ENCODE results near the gene PDE7B. TPM values are rescaled to one million over a fixed set of nuclear protein-coding genes. Genes with fewer than 3 reads are reported as not detected.

Gene PDE7B
- total and polyA plus RNA-seq, 2 of the 4 experiments (the other 2 are of a cell fraction): 7.8 to 12.4 TPM

DNA sequence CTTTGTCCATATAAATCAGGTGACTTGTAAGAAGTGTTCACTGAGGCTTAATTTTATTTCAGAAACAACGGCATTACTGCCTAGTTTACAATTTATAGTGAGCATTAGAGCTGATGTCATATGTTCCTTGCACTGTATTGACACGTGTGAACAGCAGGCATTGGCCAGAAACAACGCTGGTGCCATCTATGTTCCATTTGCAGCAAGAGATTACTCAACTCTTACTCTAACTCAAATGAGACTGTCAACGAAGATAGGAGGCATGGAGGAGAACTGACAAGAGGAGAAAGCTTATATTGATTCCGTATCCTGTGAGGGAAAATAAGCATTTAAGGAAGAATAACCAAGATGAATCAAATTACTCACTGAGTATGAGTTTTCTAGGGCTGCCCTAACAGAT is 350.2 kb downstream of the PDE7B start:
- intact Hi-C loops (cut with micrococcal nuclease) (no loop called here), dilution Hi-C loops (cut with HindIII; ENCODE audit: low sequenced_read_pairs, unreplicated experiment) (no loop called here), in situ Hi-C loops (cut with MboI; ENCODE audit: low sequenced_read_pairs) (no loop called here)
- DNase-seq (peak; percentile 16), ATAC-seq (ENCODE audit: low read depth) (peak; percentile 17; the same call in 1 of the 2 replicates)
- Histone ChIP-seq H2AFZ (replicated peaks; ENCODE audit: low read length, poor library complexity) (no peak overlapping the region), H3K9ac (ENCODE audit: low read depth, low read length) (no peak overlapping the region), H3K4ac (ENCODE audit: low read depth, low read length) (no peak overlapping the region), H3K4me3 (ENCODE audit: insufficient read depth, low read depth, low read length) (no peak overlapping the region), H3K14ac (replicated peaks; ENCODE audit: low read depth, low read length) (no peak overlapping the region), H3K18ac (ENCODE audit: low read depth, low read length) (no peak overlapping the region), H3K4me2 (ENCODE audit: low read depth, low read length) (no peak overlapping the region), H4K91ac (ENCODE audit: insufficient read depth, low read depth, low read length) (no peak overlapping the region), H3K23ac (ENCODE audit: low read depth, low read length) (no peak overlapping the region), H3K9me1 (ENCODE audit: insufficient read depth, low read length) (no peaks in the 10 kb centered on the region; the same call in 1 of the 2 replicates), H3K27me3 (ENCODE audit: control insufficient read depth, insufficient read depth, low read length) (no peaks in the 10 kb centered on the region), H2BK15ac (ENCODE audit: low read depth, low read length) (no peak overlapping the region), H3K27ac (ENCODE audit: insufficient read depth, low read length) (no peak overlapping the region), H3K9me3 (ENCODE audit: control insufficient read depth, insufficient read depth, low read length) (no peaks in the 10 kb centered on the region), H3K4me1 (ENCODE audit: control insufficient read depth, insufficient read depth, low read length) (no peaks in the 10 kb centered on the region), H3K36me3 (ENCODE audit: control insufficient read depth, insufficient read depth, low read length) (no peaks in the 10 kb centered on the region), H3K79me1 (ENCODE audit: low read depth in 1 of 2, low read length in 2 of 2) (no peaks in the 10 kb centered on the region), H2AK5ac (ENCODE audit: low read depth, low read length) (no peak overlapping the region), H3K56ac (ENCODE audit: extremely low read depth, insufficient read depth, low read length) (no peak overlapping the region), H4K20me1 (ENCODE audit: insufficient read depth, low read length) (no peaks in the 10 kb centered on the region), H4K8ac (ENCODE audit: low read depth in 2 of 2, low read length in 2 of 2) (no peak overlapping the region), H2AK9ac (replicated peaks; ENCODE audit: low read depth, low read length, poor library complexity) (no peak overlapping the region), H2BK5ac (ENCODE audit: low read depth, low read length, poor library complexity, severe bottlenecking) (no peak overlapping the region), H2BK120ac (ENCODE audit: low read depth, low read length) (no peak overlapping the region), H2BK20ac (ENCODE audit: low read depth, low read length) (no peak overlapping the region), H4K5ac (ENCODE audit: low read depth, low read length) (no peak overlapping the region)
- POLR2A ChIA-PET (ENCODE audit: unreplicated experiment): no interaction called here
- no CpG with 5 or more reads among the region's 5 CpGs for WGBS, 2 experiments (ENCODE audit: extremely low coverage in 2 of 2, insufficient read length in 1 of 2)
- TF ChIP-seq MAZ (IDR thresholded peaks at IDR 0.05; ENCODE audit: borderline replicate concordance, low read depth, low read length) (no peak), RCOR1 (IDR thresholded peaks at IDR 0.05; ENCODE audit: insufficient replicate concordance, low read length) (no peak), SMC3 (IDR thresholded peaks at IDR 0.05; ENCODE audit: low read depth, low read length) (no peak), CHD1 (IDR thresholded peaks at IDR 0.05; ENCODE audit: low read depth, low read length) (no peak), RFX5 (IDR thresholded peaks at IDR 0.05; ENCODE audit: low read depth, low read length) (no peak), NFE2L2 (IDR thresholded peaks at IDR 0.05; ENCODE audit: low read depth, low read length) (no peak)
- TF ChIP-seq, protein P1, sequence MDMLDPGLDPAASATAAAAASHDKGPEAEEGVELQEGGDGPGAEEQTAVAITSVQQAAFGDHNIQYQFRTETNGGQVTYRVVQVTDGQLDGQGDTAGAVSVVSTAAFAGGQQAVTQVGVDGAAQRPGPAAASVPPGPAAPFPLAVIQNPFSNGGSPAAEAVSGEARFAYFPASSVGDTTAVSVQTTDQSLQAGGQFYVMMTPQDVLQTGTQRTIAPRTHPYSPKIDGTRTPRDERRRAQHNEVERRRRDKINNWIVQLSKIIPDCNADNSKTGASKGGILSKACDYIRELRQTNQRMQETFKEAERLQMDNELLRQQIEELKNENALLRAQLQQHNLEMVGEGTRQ (IDR thresholded peaks at IDR 0.05; ENCODE audit: low read depth, low read length): no peak
- no TSS peak for BruUV-seq (replicated peaks)
- CTCF ChIA-PET: interaction anchor here (0.5 kb wide), 1 partner anchor 14 kb away, joined by 3 read pairs; no protein-coding TSS in a partner anchor
